ENCODE data around the gene MARCHF4. TPM values are rescaled to one million over a fixed set of nuclear protein-coding genes. Genes with fewer than 3 reads are reported as not detected.

Gene MARCHF4
- total RNA-seq, 1 experiment from 2014 or later: 1.3 TPM

GRCh38 chr2:216394881-216395280 lies 22.6 kb upstream of the MARCHF4 start:
- ChIA-PET CTCF (no interaction called here), POLR2A (no interaction called here)
- TF ChIP-seq CTCF (IDR thresholded peaks at IDR 0.05) (no peak), TCF7L2 (IDR thresholded peaks at IDR 0.05; ENCODE audit: low read depth, low read length) (no peak), POLR2AphosphoS5 (IDR thresholded peaks at IDR 0.05; ENCODE audit: low read depth, low read length) (no peak), SIN3A (IDR thresholded peaks at IDR 0.05; ENCODE audit: borderline replicate concordance, insufficient read depth, low read depth, low read length) (no peak)
- TF ChIP-seq, protein P1, sequence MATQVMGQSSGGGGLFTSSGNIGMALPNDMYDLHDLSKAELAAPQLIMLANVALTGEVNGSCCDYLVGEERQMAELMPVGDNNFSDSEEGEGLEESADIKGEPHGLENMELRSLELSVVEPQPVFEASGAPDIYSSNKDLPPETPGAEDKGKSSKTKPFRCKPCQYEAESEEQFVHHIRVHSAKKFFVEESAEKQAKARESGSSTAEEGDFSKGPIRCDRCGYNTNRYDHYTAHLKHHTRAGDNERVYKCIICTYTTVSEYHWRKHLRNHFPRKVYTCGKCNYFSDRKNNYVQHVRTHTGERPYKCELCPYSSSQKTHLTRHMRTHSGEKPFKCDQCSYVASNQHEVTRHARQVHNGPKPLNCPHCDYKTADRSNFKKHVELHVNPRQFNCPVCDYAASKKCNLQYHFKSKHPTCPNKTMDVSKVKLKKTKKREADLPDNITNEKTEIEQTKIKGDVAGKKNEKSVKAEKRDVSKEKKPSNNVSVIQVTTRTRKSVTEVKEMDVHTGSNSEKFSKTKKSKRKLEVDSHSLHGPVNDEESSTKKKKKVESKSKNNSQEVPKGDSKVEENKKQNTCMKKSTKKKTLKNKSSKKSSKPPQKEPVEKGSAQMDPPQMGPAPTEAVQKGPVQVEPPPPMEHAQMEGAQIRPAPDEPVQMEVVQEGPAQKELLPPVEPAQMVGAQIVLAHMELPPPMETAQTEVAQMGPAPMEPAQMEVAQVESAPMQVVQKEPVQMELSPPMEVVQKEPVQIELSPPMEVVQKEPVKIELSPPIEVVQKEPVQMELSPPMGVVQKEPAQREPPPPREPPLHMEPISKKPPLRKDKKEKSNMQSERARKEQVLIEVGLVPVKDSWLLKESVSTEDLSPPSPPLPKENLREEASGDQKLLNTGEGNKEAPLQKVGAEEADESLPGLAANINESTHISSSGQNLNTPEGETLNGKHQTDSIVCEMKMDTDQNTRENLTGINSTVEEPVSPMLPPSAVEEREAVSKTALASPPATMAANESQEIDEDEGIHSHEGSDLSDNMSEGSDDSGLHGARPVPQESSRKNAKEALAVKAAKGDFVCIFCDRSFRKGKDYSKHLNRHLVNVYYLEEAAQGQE (IDR thresholded peaks at IDR 0.05; ENCODE audit: insufficient read depth in 1 of 2, low read depth in 2 of 2, low read length in 1 of 2): no peak
- Histone ChIP-seq H3K36me3 (ENCODE audit: control insufficient read depth, insufficient read depth, low read length) (no peaks in the 10 kb centered on the region), H3K4me1 (ENCODE audit: control insufficient read depth, insufficient read depth, low read length) (no peaks in the 10 kb centered on the region), H3K4me3 (ENCODE audit: low read depth in 2 of 2, low read length in 2 of 2) (no peak overlapping the region), H3K27ac (ENCODE audit: low read length) (no peak overlapping the region), H3K9me3 (ENCODE audit: control insufficient read depth, insufficient read depth, low read depth, low read length) (no peaks in the 10 kb centered on the region), H3K27me3 (ENCODE audit: control insufficient read depth, insufficient read depth, low read length) (no peaks in the 10 kb centered on the region)
- no peak for ATAC-seq
- DNase-seq (ENCODE audit: low read depth, low spot score): no peak
- intact Hi-C loops (cut with micrococcal nuclease; ENCODE audit: unreplicated experiment): no loop called here
- no TSS peak for BruUV-seq (replicated peaks)
- in situ Hi-C loops (cut with HindIII; ENCODE audit: low pct_unique_long_range_greater_than_20kb, low sequenced_read_pairs): no loop called here

DNA sequence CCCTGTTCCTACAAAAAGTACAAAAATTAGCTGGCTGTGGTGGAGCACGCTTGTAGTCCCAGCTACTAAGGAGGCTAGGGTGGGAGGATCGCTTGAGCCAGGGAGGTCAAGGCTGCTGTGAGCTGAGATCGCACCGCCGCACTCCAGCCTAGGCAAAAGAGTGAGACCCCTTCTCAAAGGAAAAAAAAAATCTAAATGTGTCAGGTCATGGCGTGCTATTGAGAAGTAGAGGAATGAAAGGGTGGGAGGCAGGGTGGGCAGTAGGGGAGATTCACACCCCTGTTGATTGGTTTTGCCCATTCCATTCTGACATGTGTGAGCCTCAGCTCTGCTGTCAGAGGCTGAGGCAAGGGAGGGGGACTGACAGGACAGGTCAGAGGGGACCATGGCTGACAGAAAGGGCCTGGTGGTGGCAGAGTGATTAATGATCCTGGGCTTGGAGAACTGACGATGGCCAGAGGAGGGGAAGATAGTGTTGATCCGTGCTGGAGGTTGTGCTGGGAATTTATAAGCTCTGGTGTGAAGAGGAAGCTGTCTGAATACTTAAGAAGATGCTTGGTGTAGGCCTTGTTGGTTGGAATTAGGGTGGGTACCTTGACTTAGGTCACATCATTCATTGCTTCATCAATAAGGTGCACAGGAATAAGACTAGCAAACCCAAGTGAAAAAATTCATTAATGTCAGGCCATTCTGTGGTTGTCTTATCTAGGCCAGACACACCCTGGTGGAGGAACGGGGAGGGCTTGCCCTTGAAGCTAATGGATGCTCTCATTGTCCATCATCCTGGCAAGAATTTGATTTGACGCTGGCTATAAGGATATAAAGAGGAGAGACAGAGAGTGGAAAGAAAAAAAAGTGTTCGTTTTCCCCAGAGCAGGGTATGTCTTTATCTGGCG lies 20.9 kb upstream of the MARCHF4 start:
- intact Hi-C loops (cut with micrococcal nuclease; ENCODE audit: unreplicated experiment): no loop called here
- TF ChIP-seq TCF7L2 (IDR thresholded peaks at IDR 0.05; ENCODE audit: low read depth, low read length) (no peak), SIN3A (IDR thresholded peaks at IDR 0.05; ENCODE audit: borderline replicate concordance, insufficient read depth, low read depth, low read length) (no peak), POLR2AphosphoS5 (IDR thresholded peaks at IDR 0.05; ENCODE audit: low read depth, low read length) (no peak), CTCF (IDR thresholded peaks at IDR 0.05) (no peak)
- TF ChIP-seq, protein P1 (IDR thresholded peaks at IDR 0.05; ENCODE audit: insufficient read depth in 1 of 2, low read depth in 2 of 2, low read length in 1 of 2): no peak
- Histone ChIP-seq H3K9me3 (ENCODE audit: control insufficient read depth, insufficient read depth, low read depth, low read length) (no peaks in the 10 kb centered on the region), H3K27ac (ENCODE audit: low read length) (no peak overlapping the region), H3K4me3 (ENCODE audit: low read depth in 2 of 2, low read length in 2 of 2) (no peak overlapping the region), H3K36me3 (ENCODE audit: control insufficient read depth, insufficient read depth, low read length) (no peaks in the 10 kb centered on the region), H3K4me1 (ENCODE audit: control insufficient read depth, insufficient read depth, low read length) (no peaks in the 10 kb centered on the region), H3K27me3 (ENCODE audit: control insufficient read depth, insufficient read depth, low read length) (no peaks in the 10 kb centered on the region)
- no peak for DNase-seq (ENCODE audit: low read depth, low spot score)
- ATAC-seq: no peak
- no TSS peak for BruUV-seq (replicated peaks)
- ChIA-PET CTCF (no interaction called here), POLR2A (no interaction called here)
- in situ Hi-C loops (cut with HindIII; ENCODE audit: low pct_unique_long_range_greater_than_20kb, low sequenced_read_pairs): no loop called here
